Tibial nerve (tissue), 4 donors: ENCODE results near the gene INPP5E. TPM values are rescaled to one million over a fixed set of nuclear protein-coding genes. Genes with fewer than 3 reads are reported as not detected.

Experiments
- DNase-seq, 2 donors: peaks; one replicate each; pipeline ENCODE4 v3.0.0-alpha.2; 2019; ENCODE audit warnings: low spot score in 2 of 2
- H3K27ac ChIP-seq, 4 donors: fragments of 200-600 bp; sonication (generic) in 3 of 4; one replicate each; pipeline ENCODE4 v1.5.1; 2017 to 2019; ENCODE audit warnings: mild to moderate bottlenecking in 1 of 4
- H3K27me3 ChIP-seq, 2 donors: fragments of 200-600 bp; sonication (generic) in 1 of 2; one replicate each; pipeline versions ENCODE4 v1.5.1 to v1.6.0; 2017 to 2019
- H3K36me3 ChIP-seq, 3 donors: fragments of 200-600 bp; sonication (generic); one replicate each; pipeline ENCODE4 v1.5.1; 2018 to 2019
- H3K4me1 ChIP-seq, 4 donors: fragments of 200-600 bp; sonication (generic) in 3 of 4; one replicate each; pipeline ENCODE4 v1.5.1; 2017 to 2019
- H3K4me3 ChIP-seq, 4 donors: fragments of 200-600 bp; sonication (generic) in 3 of 4; one replicate each; pipeline ENCODE4 v1.5.1; 2017 to 2019; ENCODE audit warnings: mild to moderate bottlenecking in 1 of 4, moderate library complexity in 1 of 4
- H3K9me3 ChIP-seq, 4 donors: fragments of 200-600 bp; sonication (generic) in 3 of 4; one replicate each; pipeline ENCODE4 v1.5.1; 2017 to 2019
- EP300 ChIP-seq, 2 donors: sonication (generic); formaldehyde crosslinking; IDR thresholded peaks; one replicate each; pipeline ENCODE4 v1.6.1; 2017; ENCODE audit warnings: antibody characterized with exemption in 2 of 2, mild to moderate bottlenecking in 1 of 2
- POLR2A ChIP-seq, 2 donors: fragments of 450-650 bp; IDR thresholded peaks; one replicate each; pipeline ENCODE4 v1.6.1; 2017; ENCODE audit warnings: antibody characterized with exemption in 2 of 2, mild to moderate bottlenecking in 2 of 2, moderate library complexity in 2 of 2
- WGBS, 2 donors: methylation state at CpG; one replicate each; pipeline ENCODE4 v1.1.5; 2018; 5-methylcytosine and 5-hydroxymethylcytosine counted together
- total RNA-seq, 4 donors: library from RNA; depleted of rRNA; stranded (reverse); fragments of >200 nt; gene quantifications; one replicate each; pipeline ENCODE4 v1.1.0, GENCODE V29; 2016
- TF ChIP-seq, protein P1 (sequence below), 5 experiments: fragments of 200-600 bp in 3 of 5; fragments of 450-650 bp in 2 of 5; sonication (generic) in 3 of 5; IDR thresholded peaks; one replicate each; pipeline ENCODE4 v1.5.1; 2016 to 2019; ENCODE audit warnings: antibody characterized with exemption in 5 of 5, mild to moderate bottlenecking in 3 of 5, moderate library complexity in 2 of 5

INPP5E gene
- total RNA-seq, 4 donors from 2014 or later, result 15.1 to 23.1 (median 18.6) TPM

DNA sequence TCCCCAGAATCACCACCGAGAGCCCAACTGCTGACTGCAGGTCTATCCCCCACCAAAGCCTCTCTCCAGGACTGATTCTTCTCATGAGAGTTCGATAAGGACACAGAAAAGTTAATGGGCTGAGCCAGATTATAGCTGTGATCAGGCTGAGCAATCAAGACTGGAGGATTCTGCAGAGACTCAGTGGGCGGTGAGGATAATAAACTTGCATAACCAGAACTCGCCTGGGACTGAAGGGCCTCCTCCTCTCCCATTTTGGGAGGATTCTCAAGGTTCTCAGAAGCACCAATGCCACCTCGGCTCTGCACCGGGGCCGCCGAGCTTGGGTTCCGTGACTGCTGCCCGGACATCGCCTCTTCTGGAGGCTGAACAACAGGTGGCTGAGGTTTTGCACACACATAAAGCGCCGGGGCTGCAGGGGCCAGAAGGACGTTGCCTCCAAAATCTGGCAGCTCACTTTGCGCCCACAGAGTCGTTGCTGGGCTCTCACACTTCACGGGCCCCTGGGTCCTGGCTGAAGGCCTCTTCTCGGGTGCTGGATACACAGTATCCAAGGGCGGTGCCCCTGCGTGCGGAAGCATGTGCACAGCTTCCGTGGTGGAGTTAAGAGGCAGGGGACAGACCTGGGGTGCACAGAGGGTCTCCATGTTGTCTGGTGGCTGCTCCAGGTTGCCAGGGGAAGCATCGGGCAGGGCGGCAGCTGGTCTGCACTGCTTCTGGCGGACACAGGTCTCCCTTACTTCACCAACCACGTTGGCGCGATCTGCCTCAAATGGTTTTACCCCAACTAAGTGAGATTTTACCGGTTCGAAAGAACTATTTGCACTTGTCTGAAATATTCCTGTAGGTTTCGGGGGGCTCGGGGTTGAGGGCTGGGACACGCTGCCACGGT lies 35.6 kb upstream of the INPP5E start:
- Histone ChIP-seq H3K9me3 (no peaks in the 10 kb centered on the region), H3K4me1 (peaks cover 0 to 8% (median 0%) of the 10 kb centered on the region in 4 donors), H3K27me3 (no peaks in the 10 kb centered on the region), H3K4me3 (no peak overlapping the region), H3K36me3 (peaks cover 7 to 88% (median 44%) of the 10 kb centered on the region in 3 donors), H3K27ac (no peak overlapping the region)
- no peak for DNase-seq
- 91 to 94% methylated on average over 34 of the region's 34 CpGs for WGBS, 2 donors
- TF ChIP-seq EP300 (IDR thresholded peaks at IDR 0.05), result no peak
- TF ChIP-seq, protein P1, sequence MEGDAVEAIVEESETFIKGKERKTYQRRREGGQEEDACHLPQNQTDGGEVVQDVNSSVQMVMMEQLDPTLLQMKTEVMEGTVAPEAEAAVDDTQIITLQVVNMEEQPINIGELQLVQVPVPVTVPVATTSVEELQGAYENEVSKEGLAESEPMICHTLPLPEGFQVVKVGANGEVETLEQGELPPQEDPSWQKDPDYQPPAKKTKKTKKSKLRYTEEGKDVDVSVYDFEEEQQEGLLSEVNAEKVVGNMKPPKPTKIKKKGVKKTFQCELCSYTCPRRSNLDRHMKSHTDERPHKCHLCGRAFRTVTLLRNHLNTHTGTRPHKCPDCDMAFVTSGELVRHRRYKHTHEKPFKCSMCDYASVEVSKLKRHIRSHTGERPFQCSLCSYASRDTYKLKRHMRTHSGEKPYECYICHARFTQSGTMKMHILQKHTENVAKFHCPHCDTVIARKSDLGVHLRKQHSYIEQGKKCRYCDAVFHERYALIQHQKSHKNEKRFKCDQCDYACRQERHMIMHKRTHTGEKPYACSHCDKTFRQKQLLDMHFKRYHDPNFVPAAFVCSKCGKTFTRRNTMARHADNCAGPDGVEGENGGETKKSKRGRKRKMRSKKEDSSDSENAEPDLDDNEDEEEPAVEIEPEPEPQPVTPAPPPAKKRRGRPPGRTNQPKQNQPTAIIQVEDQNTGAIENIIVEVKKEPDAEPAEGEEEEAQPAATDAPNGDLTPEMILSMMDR (IDR thresholded peaks at IDR 0.05), result no peak
- TF ChIP-seq POLR2A (IDR thresholded peaks at IDR 0.05), result no peak

DNA sequence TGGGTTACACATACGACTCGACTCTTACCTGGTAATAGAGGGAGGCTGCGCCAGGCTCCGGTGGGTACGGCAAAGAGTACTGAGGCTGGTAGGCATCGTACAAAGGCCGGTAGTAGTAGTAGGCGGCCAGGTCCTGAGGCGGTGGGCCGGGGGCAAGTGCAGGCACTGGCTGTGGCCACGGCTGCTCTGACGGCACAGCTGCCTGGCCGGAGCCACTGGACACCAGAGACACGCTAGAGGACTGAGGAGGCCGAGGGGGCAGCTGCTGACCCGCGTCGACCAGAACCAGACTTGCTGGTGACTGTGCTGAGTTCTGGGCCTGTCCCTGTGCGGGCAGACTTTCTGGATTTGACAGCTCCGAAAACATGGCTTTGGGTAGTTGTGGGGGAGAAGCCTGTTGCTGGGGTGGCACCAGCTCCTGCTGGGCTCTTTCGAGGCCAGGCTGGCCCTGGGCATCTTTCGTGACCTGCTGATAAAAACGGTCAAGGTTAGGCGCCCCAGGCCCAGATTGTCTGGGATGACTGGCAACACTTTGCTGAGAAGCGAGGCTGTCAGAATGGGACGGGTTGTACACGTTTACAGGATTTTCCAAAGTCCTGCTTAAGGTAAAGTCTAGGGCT lies 34.5 kb upstream of the INPP5E start:
- H3K36me3 ChIP-seq, result peaks cover 7 to 91% (median 48%) of the 10 kb centered on the region in 3 donors
- no peaks in the 10 kb centered on the region for H3K27me3 ChIP-seq
- H3K9me3 ChIP-seq, result no peaks in the 10 kb centered on the region
- H3K27ac ChIP-seq, result no peak overlapping the region
- peaks cover 0 to 2% (median 0%) of the 10 kb centered on the region in 4 donors for H3K4me1 ChIP-seq
- H3K4me3 ChIP-seq, result no peak overlapping the region
- no peak for DNase-seq
- 88 to 91% methylated on average over 27 of the region's 27 CpGs for WGBS, 2 donors
- no peak for TF ChIP-seq POLR2A (IDR thresholded peaks at IDR 0.05)
- TF ChIP-seq, protein P1 (IDR thresholded peaks at IDR 0.05), result no peak
- TF ChIP-seq EP300 (IDR thresholded peaks at IDR 0.05), result no peak

DNA sequence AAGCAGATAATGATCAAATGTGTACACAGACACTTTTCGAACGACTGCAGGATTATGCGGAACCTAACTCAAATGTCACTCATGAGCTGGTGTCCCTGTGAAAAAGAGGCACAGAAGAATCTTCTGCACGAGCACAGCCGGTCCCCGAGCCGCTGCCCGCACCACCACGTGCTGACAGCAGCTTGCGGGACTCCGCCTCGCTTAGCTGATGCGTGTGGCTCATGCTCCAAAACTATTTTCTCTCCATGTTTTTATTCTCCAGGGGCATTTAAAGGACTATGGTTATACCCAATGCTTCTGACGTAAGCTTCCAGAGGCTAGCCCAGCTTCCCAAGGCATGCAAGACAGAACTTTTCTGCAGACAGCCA lies 33.7 kb upstream of the INPP5E start:
- Histone ChIP-seq H3K9me3 (no peaks in the 10 kb centered on the region), H3K27me3 (no peaks in the 10 kb centered on the region), H3K4me1 (no peaks in the 10 kb centered on the region), H3K27ac (no peak overlapping the region), H3K36me3 (peaks cover 7 to 98% (median 51%) of the 10 kb centered on the region in 3 donors), H3K4me3 (no peak overlapping the region)
- WGBS, 2 donors, result 85 to 89% methylated on average over 14 of the region's 14 CpGs
- TF ChIP-seq POLR2A (IDR thresholded peaks at IDR 0.05) (no peak), EP300 (IDR thresholded peaks at IDR 0.05) (no peak)
- TF ChIP-seq, protein P1 (IDR thresholded peaks at IDR 0.05), result no peak
- no peak for DNase-seq

DNA sequence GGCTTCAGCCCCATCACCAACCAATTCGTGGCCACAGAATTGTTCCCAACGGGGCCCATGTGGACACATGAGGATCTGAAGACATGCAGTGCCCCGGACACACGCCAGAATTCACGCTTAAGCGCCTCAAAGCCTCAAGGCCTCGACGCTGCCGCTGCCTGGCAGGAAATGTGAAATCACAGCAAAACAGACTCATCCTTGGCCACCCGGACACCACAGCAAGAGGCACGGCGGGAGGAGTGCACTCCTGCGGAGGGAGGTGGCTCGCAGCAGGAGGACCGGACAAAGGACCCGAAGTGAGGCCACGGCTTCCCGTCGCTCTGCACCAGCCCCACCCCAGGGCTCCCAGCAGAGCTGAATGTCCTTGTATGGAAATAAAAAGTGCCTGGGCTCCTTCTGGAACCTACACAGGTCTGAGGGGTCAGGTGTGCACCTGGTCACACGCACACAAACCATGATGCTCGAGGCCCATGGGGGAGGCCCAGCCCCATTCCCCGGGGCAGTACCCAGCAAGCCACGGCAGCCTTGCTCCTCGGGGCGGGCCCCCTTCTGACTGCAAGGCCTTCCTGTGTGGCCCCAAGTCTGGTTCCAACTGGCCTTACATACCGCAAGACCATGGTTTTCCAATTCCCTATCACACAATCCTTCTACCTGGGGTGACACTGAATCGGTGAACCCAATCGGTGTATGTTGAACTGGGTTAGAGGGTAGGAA lies 33.2 kb upstream of the INPP5E start:
- WGBS, 2 donors, result 88 to 90% methylated on average over 24 to 27 of the region's 28 CpGs
- H3K36me3 ChIP-seq, result peaks cover 7 to 100% (median 53%) of the 10 kb centered on the region in 3 donors

More for the DNA sequence above, 33.2 kb upstream of the INPP5E start:
- TF ChIP-seq POLR2A (IDR thresholded peaks at IDR 0.05), result no peak
- no peak for TF ChIP-seq EP300 (IDR thresholded peaks at IDR 0.05)
- TF ChIP-seq, protein P1 (IDR thresholded peaks at IDR 0.05), result no peak
- Histone ChIP-seq H3K4me3 (no peak overlapping the region), H3K27ac (no peak overlapping the region), H3K27me3 (no peaks in the 10 kb centered on the region), H3K9me3 (no peaks in the 10 kb centered on the region), H3K4me1 (no peaks in the 10 kb centered on the region)
- no peak for DNase-seq
